HG03108 (cell line): ENCODE data around the gene CD46.
"Not testable (repeated sequence)": the region's sequence is repeated elsewhere in the genome, so short reads cannot be mapped to it uniquely, and the experiment has no call there.

ENCODE experiments used
- ATAC-seq: cut with Tn5 transposase; IDR thresholded peaks from one replicate; pipeline ENCODE4 v1.9.1; 2021; ENCODE audit warnings: moderate library complexity; ENCODE audit not compliant: unreplicated experiment

The CD46 gene

DNA sequence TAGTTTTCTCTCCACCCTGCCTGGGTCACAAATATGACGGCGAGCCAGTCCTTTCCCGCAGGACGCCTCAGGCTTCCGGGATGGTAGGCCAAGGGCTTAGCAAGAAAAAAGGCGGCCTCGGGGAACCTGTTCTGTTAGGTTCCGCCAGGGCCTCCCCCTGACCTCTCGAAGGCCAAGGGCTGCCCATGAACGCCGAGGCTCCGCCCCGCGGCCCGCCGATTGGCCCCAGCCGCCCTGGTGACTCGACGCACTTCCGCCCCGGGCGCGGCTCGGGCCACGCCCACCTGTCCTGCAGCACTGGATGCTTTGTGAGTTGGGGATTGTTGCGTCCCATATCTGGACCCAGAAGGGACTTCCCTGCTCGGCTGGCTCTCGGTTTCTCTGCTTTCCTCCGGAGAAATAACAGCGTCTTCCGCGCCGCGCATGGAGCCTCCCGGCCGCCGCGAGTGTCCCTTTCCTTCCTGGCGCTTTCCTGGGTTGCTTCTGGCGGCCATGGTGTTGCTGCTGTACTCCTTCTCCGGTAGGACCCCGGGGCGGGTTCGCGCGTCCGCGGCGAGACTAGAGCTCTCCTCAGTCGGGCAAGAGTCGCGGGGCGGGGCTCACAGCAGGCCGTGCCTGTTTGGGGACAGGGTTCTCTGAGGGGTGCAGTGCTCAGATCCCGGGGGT is at the start of gene CD46:
TSS of gene CD46 (plus strand) at position 265 of the 666 bp plus-strand sequence. CDS start at position 424, 159 bp downstream.
- peak; percentile 97 for ATAC-seq

DNA sequence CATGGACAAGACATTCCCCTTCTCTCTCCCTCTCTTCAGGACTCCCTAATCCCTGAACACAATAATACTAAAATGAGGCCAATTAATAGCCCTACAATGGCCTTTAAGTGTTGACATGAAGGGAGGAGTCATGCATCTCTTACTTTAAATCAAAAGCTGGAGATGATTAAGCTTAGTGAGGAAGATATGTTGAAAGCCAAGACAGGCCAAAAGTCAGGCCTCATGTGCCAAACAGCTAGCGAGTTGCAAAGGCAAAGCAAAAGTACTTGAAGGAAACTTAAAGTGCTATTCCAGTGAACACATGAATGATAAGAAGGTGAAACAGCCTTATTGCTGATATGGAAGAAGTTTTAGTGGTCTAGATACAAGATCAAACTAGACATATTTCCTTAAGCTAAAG is 49.5 kb upstream of the CD46 start:
- ATAC-seq = no peak

DNA sequence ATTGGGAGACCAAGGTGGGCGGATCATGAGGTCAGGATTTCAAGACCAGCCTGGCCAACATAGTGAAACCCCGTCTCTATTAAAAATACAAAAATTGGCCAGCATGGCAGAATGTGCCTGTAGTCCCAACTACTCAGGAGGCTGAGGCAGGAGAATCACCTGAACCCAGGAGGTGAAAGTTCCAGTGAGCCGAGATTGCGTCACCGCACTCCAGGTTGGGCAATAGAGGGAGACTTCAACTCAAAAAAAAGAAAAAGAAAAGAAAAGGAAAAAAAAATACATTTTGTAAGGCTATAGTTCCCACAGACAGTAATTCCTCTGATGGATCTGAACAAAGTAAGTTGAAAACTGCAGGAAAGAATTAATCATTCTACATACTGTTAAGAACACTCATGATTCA is 48.1 kb upstream of the CD46 start:
- ATAC-seq = no peak

GRCh38 chr1:207708004-207708403 is 43.9 kb upstream of the CD46 start:
- ATAC-seq = not testable (repeated sequence)

- no peak for ATAC-seq
These were observed 40.6 kb upstream of the CD46 start for GRCh38 chr1:207711285-207711684.

- not testable (repeated sequence) for ATAC-seq
These were observed 39.2 kb upstream of the CD46 start for GRCh38 chr1:207712701-207713100.

DNA sequence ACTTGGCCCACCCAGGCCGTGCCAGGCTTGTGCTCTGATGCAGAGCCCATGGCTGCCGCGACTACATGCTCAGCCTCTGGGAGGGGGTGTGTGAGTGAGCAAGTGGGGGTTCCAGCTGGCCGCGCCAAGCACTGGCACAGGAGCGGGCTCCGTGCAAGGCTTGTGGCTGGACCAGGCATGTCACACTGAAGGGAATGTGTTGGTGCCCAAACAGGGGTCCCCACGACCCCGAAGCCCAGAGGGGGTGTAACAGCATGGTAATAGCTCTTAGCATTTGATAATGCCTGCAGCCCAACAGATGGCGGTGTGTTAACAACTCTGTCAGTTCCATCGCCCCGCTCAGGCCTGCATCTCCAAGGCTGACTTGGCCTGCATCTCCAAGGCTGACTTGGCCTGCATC is 38.3 kb upstream of the CD46 start:
- no peak for ATAC-seq

DNA sequence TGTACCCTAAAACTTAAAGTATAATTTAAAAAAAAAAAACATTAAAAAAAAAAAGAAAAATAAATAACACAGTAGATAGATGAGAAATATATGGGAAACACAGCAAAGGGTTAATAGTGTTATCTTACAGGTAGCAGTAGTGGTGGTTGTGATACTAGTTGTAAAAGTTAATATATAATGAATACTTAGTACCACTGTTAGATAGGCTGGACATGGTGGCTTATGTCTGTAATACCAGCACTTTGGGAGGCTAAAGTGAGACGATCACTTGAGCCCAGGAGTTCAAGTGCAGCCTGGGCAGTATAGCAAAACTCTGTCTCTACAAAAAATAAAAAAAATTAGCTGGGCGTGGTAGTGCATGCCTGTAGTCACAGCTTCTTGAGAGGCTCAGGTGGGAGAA is 32.6 kb upstream of the CD46 start:
- ATAC-seq = no peak

GRCh38 chr1:207728200-207728858 is 23.5 kb upstream of the CD46 start:
- ATAC-seq = not testable (repeated sequence)

- ATAC-seq = not testable (repeated sequence)
These were observed 14.2 kb upstream of the CD46 start for GRCh38 chr1:207737503-207738157.

GRCh38 chr1:207738158-207738659 is 13.6 kb upstream of the CD46 start:
- not testable (repeated sequence) for ATAC-seq

- ATAC-seq = no peak
These were observed 11.6 kb upstream of the CD46 start for GRCh38 chr1:207740207-207740606.

- no peak for ATAC-seq
These were observed 8.9 kb upstream of the CD46 start for GRCh38 chr1:207742850-207743555.

GRCh38 chr1:207744000-207744534 is 7.8 kb upstream of the CD46 start:
- no peak for ATAC-seq

- ATAC-seq = no peak
These were observed 6.6 kb upstream of the CD46 start for GRCh38 chr1:207745285-207745684.

DNA sequence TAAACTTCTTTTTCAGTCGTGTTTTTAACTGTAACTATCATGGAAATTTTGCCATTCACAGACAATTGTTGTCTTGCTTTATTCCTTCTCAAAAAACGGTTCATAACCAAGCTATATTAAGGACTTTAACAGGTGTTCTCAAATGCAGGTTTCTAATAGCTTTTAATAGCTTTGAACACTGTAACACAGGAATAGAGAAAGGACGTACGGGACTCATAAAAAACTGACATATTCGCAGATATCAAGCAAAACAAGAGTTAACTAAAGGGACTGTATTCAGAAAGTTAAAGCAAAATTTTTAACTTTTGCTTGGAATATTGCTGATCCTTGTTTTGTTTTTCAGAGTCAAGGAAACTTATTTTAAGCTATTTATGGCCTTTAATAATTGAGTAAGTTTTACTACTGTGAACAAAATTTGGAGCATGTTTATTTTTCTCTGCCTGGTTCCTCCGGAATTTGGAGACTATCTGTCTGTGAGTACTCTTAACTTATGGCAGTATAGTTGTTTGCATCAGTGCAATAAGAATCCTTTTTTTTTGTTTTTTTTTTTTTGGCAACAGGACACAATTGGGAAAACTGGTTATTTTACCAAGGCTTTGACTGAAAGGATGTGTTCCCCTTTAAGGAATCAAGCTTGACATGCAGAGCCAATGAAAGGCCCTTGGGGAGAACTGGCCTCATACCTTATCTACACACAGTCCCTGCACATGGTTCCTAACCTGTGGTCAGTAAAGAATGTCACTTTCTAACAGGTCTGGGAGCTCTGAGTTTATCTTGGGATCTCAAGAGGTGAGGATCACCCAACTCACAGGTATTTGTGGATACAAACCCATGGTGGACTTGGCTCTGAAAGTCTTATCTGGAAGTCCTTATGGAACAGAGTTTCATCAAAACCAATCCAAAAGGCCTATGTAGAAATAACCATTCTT is 5.8 kb upstream of the CD46 start:
- ATAC-seq = no peak

DNA sequence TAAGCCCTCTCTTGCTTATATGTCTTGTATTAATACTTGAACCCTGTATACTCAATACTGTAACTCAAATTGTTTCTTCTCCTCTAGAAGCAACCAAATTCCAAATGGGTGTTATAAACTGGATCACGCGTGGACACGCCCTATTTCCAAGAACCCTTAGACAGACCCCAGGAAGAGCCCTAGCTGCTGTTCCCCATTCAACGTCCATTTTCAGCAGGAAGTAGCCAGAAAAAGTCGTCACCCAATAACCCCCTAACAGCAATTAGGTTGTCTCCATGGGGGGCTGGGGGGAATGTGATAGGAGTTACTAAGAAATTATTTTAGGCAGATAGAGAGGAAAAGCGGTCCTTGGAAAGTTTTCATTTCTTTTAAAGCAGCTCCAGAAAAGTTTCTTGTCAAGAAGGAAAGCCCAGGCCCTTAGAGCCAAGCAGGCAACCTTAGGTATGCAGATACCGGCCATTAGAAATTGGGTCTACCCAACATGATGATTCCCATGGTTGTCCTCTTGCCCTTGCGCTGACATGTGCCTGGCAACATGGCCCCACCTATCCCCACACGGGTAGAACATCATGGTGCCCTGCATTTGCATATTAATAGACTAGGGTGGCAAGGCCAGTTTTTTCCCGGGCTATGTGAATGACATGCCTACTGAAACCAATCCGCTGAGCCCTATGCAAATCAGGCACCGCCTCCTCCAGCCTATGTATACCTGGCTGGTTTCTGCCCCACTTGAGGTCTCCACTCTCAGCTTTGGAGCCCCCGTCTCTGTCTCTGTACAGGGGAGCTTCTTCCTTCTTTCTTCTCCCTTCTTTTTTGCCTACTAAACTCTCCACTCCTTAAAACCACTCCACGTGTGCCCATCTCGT is 4.0 kb upstream of the CD46 start:
- no peak for ATAC-seq

- ATAC-seq = no peak
These were observed 2.9 kb upstream of the CD46 start for GRCh38 chr1:207748737-207749528.
